Keratinocyte (primary cell): ENCODE measurements around the gene COL4A6. TPM values are rescaled to one million over a fixed set of nuclear protein-coding genes. Genes with fewer than 3 reads are reported as not detected.

Experiments
- DNase-seq: peaks from one replicate; pipeline ENCODE4 v3.0.0-alpha.2; 2011; ENCODE audit warnings: low read depth, missing footprints, low spot score
- FAIRE-seq: peaks from 2 replicates; lab custom pipeline; 2011; peaks lifted over from hg19 to GRCh38; lab: Jason Lieb, UNC
- H2AFZ ChIP-seq: 2 replicates; pipeline ENCODE4 v1.6.0; 2012; ENCODE audit warnings: low read length, control low read depth, inconsistent platforms; ENCODE audit not compliant: control insufficient read depth
- H3K27ac ChIP-seq: 2 replicates; pipeline ENCODE4 v1.5.1; 2011; ENCODE audit warnings: low read length; ENCODE audit not compliant: control insufficient read depth, insufficient read depth
- H3K27me3 ChIP-seq: 3 replicates; pipeline ENCODE4 v1.6.0; 2011; ENCODE audit warnings: low read length; ENCODE audit not compliant: control insufficient read depth, insufficient read depth; ENCODE audit errors: extremely low read depth
- H3K36me3 ChIP-seq, 2 experiments: 2 replicates in 1 of 2; 3 replicates in 1 of 2; pipeline ENCODE4 v1.5.1; 2011; ENCODE audit warnings: low read length in 2 of 2, mild to moderate bottlenecking in 1 of 2; ENCODE audit not compliant: control insufficient read depth in 2 of 2, insufficient read depth in 2 of 2; ENCODE audit errors: extremely low read depth in 1 of 2
- H3K4me1 ChIP-seq: 3 replicates; pipeline ENCODE4 v1.5.1; 2011; ENCODE audit warnings: low read length; ENCODE audit not compliant: control insufficient read depth, insufficient read depth; ENCODE audit errors: extremely low read depth
- H3K4me2 ChIP-seq: 3 replicates; pipeline ENCODE4 v1.6.0; 2011; ENCODE audit warnings: low read depth, low read length; ENCODE audit not compliant: control insufficient read depth, insufficient read depth; ENCODE audit errors: extremely low read depth
- H3K4me3 ChIP-seq, 3 experiments: fragments of 200-600 bp in 1 of 3; sonication (generic) in 1 of 3; 2 replicates in 2 of 3; 3 replicates in 1 of 3; pipeline ENCODE4 v1.5.1; 2011 to 2016; ENCODE audit warnings: low read length in 3 of 3, mild to moderate bottlenecking in 3 of 3, control low read depth in 2 of 3, inconsistent platforms in 1 of 3, low read depth in 1 of 3, mixed read lengths in 1 of 3, mixed run types in 1 of 3, moderate library complexity in 1 of 3; ENCODE audit not compliant: control insufficient read depth in 2 of 3, insufficient read depth in 2 of 3; ENCODE audit errors: extremely low read depth in 1 of 3
- H3K79me2 ChIP-seq: 2 replicates; pipeline ENCODE4 v1.6.0; 2012; ENCODE audit warnings: low read length; ENCODE audit not compliant: control insufficient read depth, insufficient read depth
- H3K9ac ChIP-seq: 3 replicates; pipeline ENCODE4 v1.6.0; 2011; ENCODE audit warnings: low read length; ENCODE audit not compliant: control insufficient read depth, insufficient read depth; ENCODE audit errors: extremely low read depth
- H3K9me1 ChIP-seq: 3 replicates; pipeline ENCODE4 v1.6.0; 2011; ENCODE audit warnings: low read length; ENCODE audit not compliant: control insufficient read depth, insufficient read depth; ENCODE audit errors: extremely low read depth
- H3K9me3 ChIP-seq: 2 replicates; pipeline ENCODE4 v1.5.1; 2012; ENCODE audit warnings: low read depth, low read length; ENCODE audit not compliant: control insufficient read depth
- H4K20me1 ChIP-seq: 3 replicates; pipeline ENCODE4 v1.6.0; 2011; ENCODE audit warnings: low read length; ENCODE audit not compliant: control insufficient read depth, insufficient read depth; ENCODE audit errors: extremely low read depth
- CTCF ChIP-seq, 3 experiments: IDR thresholded peaks in 1 of 3; conservative IDR thresholded peaks in 1 of 3; optimal IDR thresholded peaks in 1 of 3; 2 replicates in 2 of 3; 3 replicates in 1 of 3; pipeline versions ENCODE3 to v1.5.1; 2011; ENCODE audit warnings: low read length in 3 of 3, mild to moderate bottlenecking in 3 of 3, moderate library complexity in 2 of 3, control low read depth in 1 of 3, inconsistent platforms in 1 of 3; ENCODE audit not compliant: insufficient read depth in 2 of 3; ENCODE audit errors: extremely low read depth in 1 of 3
- EZH2 ChIP-seq: IDR thresholded peaks from one replicate; pipeline ENCODE4 v1.6.1; 2012; ENCODE audit warnings: inconsistent platforms, mild to moderate bottlenecking, low read length, moderate library complexity
- dilution Hi-C: fragments of 300-500 bp; cut with MboI; formaldehyde crosslinking; loops from one replicate; pipeline ENCODE4 v1.7.0; 2020; ENCODE audit warnings: low sequenced_read_pairs; ENCODE audit not compliant: extremely low pct_ligation_motif_present
- polyA plus RNA-seq, 5 experiments: library from polyadenylated mRNA; depleted of rRNA in 3 of 5; stranded (reverse) in 3 of 5; stranded (forward) in 1 of 5; unstranded in 1 of 5; fragments of >200 nt; gene quantifications; 1 replicate in 1 of 5; 2 replicates in 3 of 5; 3 replicates in 1 of 5; pipeline versions ENCODE4 v1.2.1 to v1.2.3, GENCODE V29; 2011 to 2012; ENCODE audit warnings: missing spikeins in 2 of 5, low read depth in 1 of 5, low replicate concordance in 1 of 5

The COL4A6 gene
- polyA plus RNA-seq, 1 donor (not counting 4 experiments of a cell fraction or from before 2014, with no cell fraction given) = 18.8 TPM

GRCh38 chrX:108217876-108218275 lies 220.3 kb downstream of the COL4A6 start:
- TF ChIP-seq EZH2 = no peak
- no peak for TF ChIP-seq CTCF (optimal IDR thresholded peaks at IDR 0.05 in 1 of 3, IDR thresholded peaks at IDR 0.05 in 1 of 3, conservative IDR thresholded peaks at IDR 0.05 in 1 of 3; ENCODE audit: extremely low read depth in 1 of 3, insufficient read depth in 2 of 3, low read length in 3 of 3)
- H3K4me2 ChIP-seq = no peak overlapping the region
- no peaks in the 10 kb centered on the region for H3K9me3 ChIP-seq
- FAIRE-seq (no peak), DNase-seq (no peak)
- no peaks in the 10 kb centered on the region for H3K79me2 ChIP-seq
- H2AFZ ChIP-seq = no peak overlapping the region
- H3K36me3 ChIP-seq = peaks cover 0 to 2% of the 10 kb centered on the region in 2 experiments
- no peaks in the 10 kb centered on the region for H3K4me1 ChIP-seq
- H3K27me3 ChIP-seq = no peaks in the 10 kb centered on the region
- H4K20me1 ChIP-seq = peaks cover 2% of the 10 kb centered on the region
- dilution Hi-C loops = no loop called here
- no peak overlapping the region for H3K9ac ChIP-seq
- no peak overlapping the region for H3K27ac ChIP-seq
- H3K4me3 ChIP-seq = no peak overlapping the region
- H3K9me1 ChIP-seq = no peaks in the 10 kb centered on the region

- Histone ChIP-seq H4K20me1 (peaks cover 2% of the 10 kb centered on the region), H2AFZ (no peak overlapping the region), H3K79me2 (no peaks in the 10 kb centered on the region), H3K9me1 (no peaks in the 10 kb centered on the region), H3K4me3 (no peak overlapping the region), H3K36me3 (peaks cover 0 to 2% of the 10 kb centered on the region in 2 experiments), H3K4me1 (no peaks in the 10 kb centered on the region), H3K9ac (no peak overlapping the region), H3K27me3 (no peaks in the 10 kb centered on the region), H3K4me2 (no peak overlapping the region), H3K27ac (no peak overlapping the region), H3K9me3 (no peaks in the 10 kb centered on the region)
- DNase-seq (no peak), FAIRE-seq (no peak)
- dilution Hi-C loops = no loop called here
- TF ChIP-seq EZH2 (no peak), CTCF (optimal IDR thresholded peaks at IDR 0.05 in 1 of 3, IDR thresholded peaks at IDR 0.05 in 1 of 3, conservative IDR thresholded peaks at IDR 0.05 in 1 of 3; ENCODE audit: extremely low read depth in 1 of 3, insufficient read depth in 2 of 3, low read length in 3 of 3) (no peak)
Observed at GRCh38 chrX:108216919-108217571, 221.2 kb downstream of the COL4A6 start.
